Left renal pelvis (tissue), 4 donors: ENCODE measurements around the gene NPPB. TPM values are rescaled to one million over a fixed set of nuclear protein-coding genes. Genes with fewer than 3 reads are reported as not detected.

Experiments used
- DNase-seq, 4 donors: peaks; one replicate each; pipeline ENCODE4 v3.0.0-alpha.2; 2013; ENCODE audit warnings: low read depth in 4 of 4, low spot score in 3 of 4
- polyA plus RNA-seq, 4 donors: library from polyadenylated mRNA; unstranded; fragments of 120-200 nt; gene quantifications; one replicate each; pipeline ENCODE4 v1.2.1, GENCODE V29; 2013; ENCODE audit not compliant: insufficient read length in 4 of 4

The NPPB gene
- polyA plus RNA-seq, 4 donors: 0.37 TPM; not detected in 3

DNA sequence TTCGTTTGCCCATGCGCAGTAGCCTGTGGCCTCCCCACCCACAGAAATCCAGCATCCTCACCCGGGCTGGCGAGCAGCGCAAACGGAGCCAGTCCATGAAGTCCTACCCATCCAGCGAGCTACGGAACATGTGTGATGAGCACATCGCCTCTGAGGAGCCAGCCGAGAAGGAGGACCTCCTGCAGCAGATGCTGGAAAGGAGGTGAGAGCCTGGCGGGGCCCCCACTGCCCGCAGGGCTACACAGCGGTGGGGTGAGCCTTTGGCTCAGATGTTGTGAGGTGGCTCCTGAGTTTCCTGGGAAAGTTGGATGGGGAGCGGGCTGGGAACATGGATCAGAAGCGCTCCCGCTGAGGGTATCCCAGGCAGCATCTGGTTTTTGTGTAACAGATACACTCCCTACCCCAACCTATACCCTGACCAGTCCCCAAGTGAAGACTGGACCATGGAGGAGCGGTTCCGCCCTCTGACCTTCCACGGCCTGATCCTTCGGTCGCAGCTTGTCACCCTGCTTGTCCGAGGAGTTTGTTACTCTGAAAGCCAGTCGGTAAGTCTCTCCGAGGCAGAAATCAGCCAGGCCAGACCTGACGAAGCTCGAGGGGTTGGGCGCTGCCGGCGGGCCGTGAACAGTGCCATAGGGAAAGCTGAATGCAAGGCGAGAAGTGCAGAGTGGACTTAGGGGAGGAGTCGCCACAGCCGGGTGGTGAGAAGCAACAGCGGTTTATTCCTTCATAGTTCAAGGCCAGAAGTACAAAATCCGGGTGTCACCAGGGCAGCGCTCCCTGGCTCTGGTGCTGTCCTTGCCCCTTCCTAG is 21.6 kb downstream of the NPPB start:
- DNase-seq: no peak

DNA sequence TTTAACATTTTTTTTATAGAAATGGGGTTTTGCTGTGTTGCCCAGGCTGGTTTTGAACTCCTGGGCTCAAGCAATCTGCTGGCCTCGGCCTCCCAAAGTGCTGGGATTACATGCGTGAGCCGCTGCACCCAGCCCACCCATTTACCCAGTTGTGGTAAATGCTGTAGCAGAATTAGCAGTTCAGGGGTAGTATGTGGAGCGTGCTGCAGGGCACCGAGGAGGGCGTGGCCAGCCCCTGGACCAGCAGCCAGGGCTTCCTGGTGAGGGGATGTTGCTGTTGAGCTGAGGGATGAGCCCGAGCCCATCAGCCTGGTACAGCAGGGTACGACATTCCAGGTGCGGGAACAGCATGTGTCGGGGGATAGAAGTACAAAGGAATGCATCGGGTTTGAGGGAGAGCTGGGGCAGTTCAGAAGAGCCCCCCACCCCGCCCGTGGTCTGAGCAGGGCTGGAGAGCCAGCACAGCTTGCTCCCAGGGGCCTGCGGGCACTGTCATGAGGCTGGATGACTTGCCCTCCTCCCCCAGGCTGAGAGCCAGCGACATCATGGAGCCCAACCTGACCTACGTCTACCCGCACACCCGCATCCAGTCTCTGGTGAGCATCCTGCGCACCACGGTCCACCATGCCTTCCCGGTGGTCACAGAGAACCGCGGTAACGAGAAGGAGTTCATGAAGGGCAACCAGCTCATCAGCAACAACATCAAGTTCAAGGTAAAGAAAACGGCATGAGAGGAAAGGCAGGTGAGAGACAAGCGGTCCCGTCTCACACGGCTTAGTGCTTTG is 23.1 kb downstream of the NPPB start:
- DNase-seq: no peak

DNA sequence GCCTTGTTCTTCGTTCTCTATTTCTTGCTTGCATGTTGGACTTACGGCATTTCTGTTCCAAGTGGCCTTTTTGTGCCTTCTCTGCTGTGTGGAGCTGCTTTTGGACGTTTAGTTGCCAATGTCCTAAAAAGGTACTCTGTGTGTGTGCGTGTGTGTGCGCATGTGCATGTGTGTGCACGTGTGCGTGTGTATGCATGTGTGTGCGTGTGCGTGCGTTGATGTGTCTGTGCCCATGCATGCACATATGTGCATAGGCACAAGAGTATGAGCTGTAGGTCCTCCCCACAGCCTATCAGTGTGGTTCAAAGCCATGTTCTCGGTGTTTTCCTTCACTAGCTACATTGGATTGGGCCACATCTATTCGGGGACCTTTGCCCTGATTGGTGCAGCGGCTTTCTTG is 24.8 kb downstream of the NPPB start:
- no peak for DNase-seq

DNA sequence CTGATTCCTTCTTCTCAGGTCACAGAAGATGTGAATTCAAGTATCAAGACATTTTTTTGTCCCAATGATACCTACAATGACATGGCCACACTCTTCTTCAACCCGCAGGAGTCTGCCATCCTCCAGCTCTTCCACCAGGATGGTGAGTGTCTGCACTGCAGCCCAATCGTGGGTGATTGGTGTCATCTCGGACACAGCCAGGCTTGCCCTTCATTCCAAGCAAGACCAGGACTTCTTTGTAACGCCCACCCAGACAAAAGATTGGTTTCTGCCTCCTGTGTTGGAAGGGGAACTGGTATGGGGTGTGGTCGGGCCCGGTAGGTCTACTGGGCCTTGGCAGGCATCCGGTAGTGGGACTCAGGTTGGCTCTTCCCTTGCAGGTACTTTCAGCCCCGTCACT is 25.2 kb downstream of the NPPB start:
- DNase-seq: no peak

DNA sequence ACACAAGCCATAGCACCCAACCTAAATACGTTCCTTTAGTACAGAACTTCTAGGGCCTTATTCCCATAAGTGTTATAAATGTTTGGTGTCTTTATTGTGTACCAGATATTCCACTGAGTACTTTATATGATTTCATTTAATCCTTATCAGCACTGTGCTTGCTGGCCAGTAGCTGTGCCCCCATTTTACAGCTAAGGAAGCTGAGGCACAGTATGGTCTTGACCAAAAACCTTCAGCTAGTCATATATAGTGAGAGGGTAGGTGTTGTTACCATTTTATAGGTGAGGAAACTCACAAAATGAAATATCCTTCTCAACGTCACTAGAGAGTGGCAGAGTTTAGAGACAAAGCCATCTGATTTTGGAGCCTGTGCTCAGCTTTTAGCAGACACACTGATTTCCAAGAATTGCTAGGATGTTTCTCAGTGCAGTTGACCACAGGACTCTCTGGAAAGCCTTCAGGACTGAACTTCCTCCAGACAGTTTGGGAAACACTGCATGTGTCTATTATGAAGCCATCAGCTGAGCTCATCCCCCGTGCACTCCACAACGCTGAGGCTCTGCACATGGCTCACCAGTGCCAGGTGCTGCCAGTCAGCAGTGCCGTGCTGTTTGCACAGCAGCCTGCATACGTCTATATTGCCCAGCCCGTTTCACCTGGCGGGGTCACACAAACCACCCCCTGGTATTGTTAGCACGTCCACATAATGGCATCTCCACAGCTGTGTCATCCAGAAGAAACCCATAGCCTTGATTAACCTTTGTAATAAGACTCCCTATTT is 26.6 kb downstream of the NPPB start:
- DNase-seq: no peak

DNA sequence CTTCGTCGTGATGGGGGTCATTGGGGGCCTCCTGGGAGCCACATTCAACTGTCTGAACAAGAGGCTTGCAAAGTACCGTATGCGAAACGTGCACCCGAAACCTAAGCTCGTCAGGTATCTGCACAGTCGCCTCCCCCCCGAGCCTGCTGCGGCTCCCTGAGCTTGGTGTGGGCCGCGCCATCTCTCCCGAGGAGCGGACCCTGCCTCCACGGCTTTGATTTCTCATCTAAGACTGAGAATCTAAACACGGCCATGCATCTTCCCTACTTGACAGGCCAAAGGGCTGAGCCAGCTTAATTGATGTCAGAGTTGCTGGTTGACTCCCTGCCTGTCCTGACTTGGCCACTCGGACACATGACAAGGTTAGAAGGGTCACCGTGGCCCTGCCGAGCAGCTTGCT is 30.2 kb downstream of the NPPB start:
- DNase-seq: no peak

DNA sequence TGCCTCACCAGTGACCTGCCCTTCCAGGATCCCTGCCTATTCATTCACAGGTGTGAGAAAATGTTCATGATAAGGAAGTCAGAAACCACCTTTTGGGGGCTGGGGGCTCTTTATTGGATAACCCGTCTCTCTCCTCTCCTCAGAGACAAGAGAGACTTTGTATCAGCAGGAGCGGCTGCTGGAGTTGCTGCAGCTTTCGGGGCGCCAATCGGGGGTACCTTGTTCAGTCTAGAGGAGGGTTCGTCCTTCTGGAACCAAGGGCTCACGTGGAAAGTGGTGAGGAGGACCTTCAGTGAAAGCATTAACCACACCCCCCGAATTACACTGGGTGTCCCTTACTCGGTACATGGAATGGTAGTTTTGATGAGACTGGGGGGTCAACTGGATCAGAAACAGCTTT is 31.8 kb downstream of the NPPB start:
- no peak for DNase-seq

DNA sequence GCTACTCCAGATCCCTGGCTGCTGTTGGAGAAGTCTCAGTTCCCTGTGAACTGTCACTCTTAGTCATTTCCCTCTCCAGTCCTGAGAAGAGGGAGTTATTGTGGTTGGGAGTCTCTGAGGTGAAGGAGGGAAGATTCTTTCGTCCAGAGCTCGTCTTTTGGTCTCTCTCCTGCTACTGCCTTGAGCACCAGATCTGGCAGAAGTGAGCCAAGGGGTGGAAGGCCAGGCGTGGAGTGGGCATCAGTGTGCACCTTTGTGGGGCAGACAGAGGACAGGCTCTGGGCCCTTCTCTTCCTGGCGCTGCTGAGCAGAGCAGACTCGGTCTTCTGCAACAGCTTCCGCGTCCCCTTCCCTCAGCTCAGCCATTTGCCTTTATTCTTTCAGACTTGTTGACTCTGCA is 33.6 kb downstream of the NPPB start:
- no peak for DNase-seq

DNA sequence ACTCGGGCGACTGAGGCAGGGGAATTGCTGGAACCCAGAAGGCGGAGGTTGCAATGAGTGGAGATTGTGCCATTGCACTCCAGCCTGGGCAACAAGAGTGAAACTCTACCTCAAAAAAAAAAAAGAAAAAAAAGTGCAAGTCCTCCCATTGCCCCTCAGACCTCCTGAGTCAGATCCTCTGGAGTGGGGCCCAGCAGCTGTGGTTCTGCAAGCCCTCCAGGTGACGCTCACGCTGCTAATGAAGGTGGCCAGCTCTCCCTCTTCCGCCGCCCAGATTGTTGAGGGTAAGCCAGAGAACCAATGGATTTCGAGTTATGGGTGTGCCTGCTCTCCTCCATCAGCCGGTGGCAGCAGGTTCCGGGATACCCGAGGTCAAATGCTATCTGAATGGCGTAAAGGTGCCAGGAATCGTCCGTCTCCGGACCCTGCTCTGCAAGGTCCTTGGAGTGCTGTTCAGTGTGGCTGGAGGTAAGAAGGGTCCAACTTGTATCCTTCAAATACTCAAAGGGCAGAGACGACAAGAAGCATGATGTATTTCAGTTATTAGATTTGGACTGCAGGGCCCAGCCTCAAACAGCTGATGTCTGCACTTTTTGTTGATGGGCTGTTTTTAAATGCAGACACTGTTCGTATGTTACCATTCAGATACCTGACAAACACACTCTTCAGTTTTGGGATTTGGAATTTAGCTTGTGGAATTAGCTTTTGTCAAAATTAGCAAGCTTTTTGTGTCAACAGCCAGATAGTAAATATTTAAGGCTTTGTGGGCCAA is 35.2 kb downstream of the NPPB start:
- DNase-seq: no peak

DNA sequence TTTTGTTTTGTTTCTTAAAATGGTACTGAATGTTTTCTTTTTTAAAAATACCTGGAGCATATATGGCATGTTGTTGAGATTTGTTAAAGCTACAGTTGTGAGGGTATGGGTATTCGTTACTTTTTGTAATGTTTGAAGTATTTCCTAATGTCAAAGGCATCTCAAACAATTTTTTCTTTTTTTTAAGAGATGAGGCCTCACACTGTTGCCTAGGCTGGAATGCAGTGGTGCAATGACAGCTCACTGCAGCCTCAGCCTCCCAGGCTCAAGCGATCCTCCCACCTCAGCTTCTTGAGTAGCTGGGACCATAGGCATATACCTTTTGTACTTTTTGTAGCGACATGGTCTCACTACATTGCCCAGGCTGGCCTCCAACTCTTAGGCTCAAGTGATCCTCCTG is 36.7 kb downstream of the NPPB start:
- DNase-seq: no peak

DNA sequence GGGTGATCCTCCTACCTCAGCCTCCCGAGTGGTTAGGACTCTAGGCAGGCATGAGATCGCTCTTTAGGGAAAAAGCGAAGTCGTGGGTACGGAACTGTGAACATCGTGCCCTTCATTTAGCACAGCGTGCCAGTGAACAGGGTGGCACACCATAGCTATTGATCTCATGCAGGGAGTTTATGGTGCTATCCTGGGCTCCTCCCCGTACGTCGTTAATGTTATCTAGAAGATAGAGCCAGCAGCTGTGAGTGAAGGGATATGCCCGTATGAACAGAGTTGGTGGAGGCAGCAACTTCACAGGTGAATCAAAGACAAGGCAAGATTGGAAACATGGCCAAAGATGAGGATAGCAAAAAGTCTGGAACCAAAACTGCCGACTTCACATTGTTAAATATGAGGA is 41.6 kb downstream of the NPPB start:
- DNase-seq: no peak

DNA sequence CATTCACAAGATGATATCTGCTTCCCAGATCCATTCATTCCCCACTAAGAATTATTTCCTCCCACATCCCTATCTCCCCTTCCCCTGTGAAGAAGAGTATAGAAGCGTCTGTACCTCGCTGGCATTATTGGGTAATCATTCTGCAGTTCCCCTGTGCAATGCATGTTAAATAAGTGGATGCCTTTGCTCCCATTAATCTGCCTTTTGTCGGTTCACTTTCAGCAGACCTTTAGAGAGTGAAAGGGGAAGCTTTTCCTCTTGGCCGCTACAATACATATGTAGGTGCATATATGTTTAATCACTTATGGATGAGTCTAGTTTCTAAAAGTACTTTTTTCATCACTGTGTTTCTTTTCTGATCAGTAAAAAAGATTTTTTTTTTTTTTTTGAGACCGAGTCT is 45.7 kb downstream of the NPPB start:
- no peak for DNase-seq

Other genes with a start within 250 kb of the NPPB start
- gene FBXO2, start 204.5 kb downstream of the NPPB start, polyA plus RNA-seq: 1 to 10 TPM in 2 of 4 donors, under 1 TPM in 2; 0.30 to 1.8 (median 1.1) TPM
- 10 to 100 TPM in 3 of 4 donors, 1 to 10 TPM in 1; 6.0 to 21.1 (median 14.8) TPM for gene FBXO44, start 204.1 kb downstream of the NPPB start, polyA plus RNA-seq
- 1 to 10 TPM; 2.7 to 5.1 (median 4.5) TPM for gene FBXO6, start 194.7 kb downstream of the NPPB start, polyA plus RNA-seq
- 10 to 100 TPM; 26.4 to 46.8 (median 39.7) TPM for gene MAD2L2, start 177.8 kb downstream of the NPPB start, polyA plus RNA-seq
- gene DRAXIN, start 167.2 kb downstream of the NPPB start, polyA plus RNA-seq: 1 to 10 TPM in 1 of 4 donors, under 1 TPM in 3; 0.46 to 1.2 (median 0.95) TPM
- gene AGTRAP, start 122.8 kb downstream of the NPPB start, polyA plus RNA-seq: 10 to 100 TPM; 19.1 to 49.3 (median 38.9) TPM
- gene C1orf167, start 96.8 kb downstream of the NPPB start, polyA plus RNA-seq: under 1 TPM in 2 of 4 donors, not detected in 2; 0.10 to 0.15 TPM
- gene MTHFR, start 53.0 kb downstream of the NPPB start, polyA plus RNA-seq: 10 to 100 TPM; 15.2 to 20.6 (median 18.9) TPM
- gene CLCN6, start 52.8 kb downstream of the NPPB start, polyA plus RNA-seq: 10 to 100 TPM; 13.8 to 28.3 (median 18.6) TPM
- gene NPPA, start 11.2 kb downstream of the NPPB start, polyA plus RNA-seq: under 1 TPM in 3 of 4 donors, not detected in 1; 0.56 to 0.73 (median 0.59) TPM
- 10 to 100 TPM; 29.4 to 46.9 (median 39.4) TPM for gene KIAA2013, start 67.5 kb upstream of the NPPB start, polyA plus RNA-seq
- 100 to 1,000 TPM in 3 of 4 donors, 10 to 100 TPM in 1; 90.3 to 179 (median 107) TPM for gene PLOD1, start 75.8 kb upstream of the NPPB start, polyA plus RNA-seq
- gene MFN2, start 121.5 kb upstream of the NPPB start, polyA plus RNA-seq: 10 to 100 TPM; 59.4 to 69.5 (median 64.0) TPM
- gene MIIP, start 160.6 kb upstream of the NPPB start, polyA plus RNA-seq: 10 to 100 TPM; 20.4 to 38.1 (median 22.4) TPM
- 1 to 10 TPM in 1 of 4 donors, under 1 TPM in 3; 0.36 to 1.3 (median 0.54) TPM for gene TNFRSF8, start 204.4 kb upstream of the NPPB start, polyA plus RNA-seq